Islet precursor cell (in vitro differentiated cells): ENCODE measurements around the gene RCAN1.
A peak's percentile ranks its signal among the peaks of the same experiment; 100 is the strongest.
"Not testable (repeated sequence)": the region's sequence is repeated elsewhere in the genome, so short reads cannot be mapped to it uniquely, and the experiment has no call there.

Experiments used
- DNase-seq: peaks from one replicate; pipeline ENCODE4 v3.0.0-alpha.2; 2018

The RCAN1 gene

DNA sequence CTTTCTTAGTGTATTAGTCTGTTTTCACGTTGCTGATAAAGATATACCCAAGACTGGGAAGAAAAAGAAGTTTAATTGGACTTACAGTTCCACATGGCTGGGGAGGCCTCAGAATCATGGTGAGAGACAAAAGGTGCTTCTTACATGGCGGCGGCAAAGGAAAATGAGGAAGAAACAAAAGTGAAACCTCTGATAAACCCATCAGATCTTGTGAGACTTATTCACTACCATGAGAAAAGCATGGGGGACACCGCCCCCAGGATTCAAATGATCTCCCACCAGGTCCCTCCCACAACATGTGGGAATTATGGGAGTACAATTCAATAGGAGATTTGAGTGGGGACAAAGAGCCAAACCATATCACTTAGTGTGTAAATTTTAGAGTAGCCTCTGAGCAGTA is 46.1 kb downstream of the RCAN1 start:
- DNase-seq: peak; percentile 5

- DNase-seq: peak; percentile 47
These were observed 47.2 kb downstream of the RCAN1 start for GRCh38 chr21:34567604-34568155.

GRCh38 chr21:34565238-34565637 is 49.7 kb downstream of the RCAN1 start:
- DNase-seq: peak; percentile 26

DNA sequence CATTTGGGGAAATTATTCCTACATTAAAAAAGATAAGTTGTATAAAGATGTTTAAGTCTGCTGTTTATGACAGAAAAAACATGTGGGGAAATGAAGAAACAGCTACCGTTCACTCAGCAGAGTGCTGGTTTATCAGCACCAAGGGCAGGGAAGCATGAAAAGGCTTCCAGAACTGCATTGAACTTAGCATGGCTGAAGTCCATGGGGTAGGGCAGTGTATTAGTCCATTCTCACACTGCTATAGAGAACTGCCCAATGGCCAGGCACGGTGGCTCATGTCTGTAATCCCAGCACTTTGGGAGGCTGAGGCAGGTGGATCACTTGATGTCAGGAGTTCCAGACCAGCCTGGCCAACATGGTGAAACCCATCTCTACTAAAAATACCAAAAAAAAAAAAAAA is 51.5 kb downstream of the RCAN1 start:
- DNase-seq: peak; percentile 2

GRCh38 chr21:34561806-34562205 is 53.1 kb downstream of the RCAN1 start:
- DNase-seq: peak; percentile 11

DNA sequence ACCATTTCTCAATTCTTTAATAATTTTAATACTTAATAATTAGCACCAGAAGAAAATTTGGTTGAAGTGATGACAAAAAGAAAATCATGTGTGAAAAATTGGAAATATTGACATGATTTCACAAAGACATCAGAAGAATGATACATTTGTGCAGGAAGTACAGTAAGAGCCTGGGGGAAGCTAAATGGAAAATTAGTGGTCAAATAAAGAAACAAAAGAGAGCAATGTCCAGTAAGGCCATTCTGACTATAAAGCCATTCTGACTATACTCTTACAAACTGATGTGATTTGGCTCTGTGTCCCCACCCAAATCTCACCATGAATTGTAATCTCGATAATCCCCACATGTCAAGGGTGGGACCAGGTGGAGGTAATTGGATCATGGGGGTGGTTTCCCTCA is 54.3 kb downstream of the RCAN1 start:
- DNase-seq: no peak

DNA sequence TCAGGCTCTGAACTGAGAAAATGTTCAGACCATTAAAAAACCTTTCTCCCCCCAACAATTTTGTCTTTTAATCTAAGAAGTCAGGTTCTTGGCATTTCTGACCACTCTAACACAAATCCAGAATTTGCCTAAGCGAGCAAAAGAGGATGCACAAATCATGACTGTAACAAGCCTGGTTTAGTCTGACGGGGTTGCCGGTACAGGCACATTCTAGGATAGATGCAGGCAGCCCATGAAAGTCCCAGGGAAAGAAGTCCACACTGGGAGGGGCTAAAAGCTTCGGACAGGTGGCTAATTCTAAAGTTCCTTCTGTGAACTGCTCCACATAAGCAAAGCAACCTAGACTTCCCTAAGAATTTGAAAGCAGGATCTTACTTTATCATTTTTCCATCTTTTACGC is 54.9 kb downstream of the RCAN1 start:
- DNase-seq: no peak

- DNase-seq: peak; percentile 63
These were observed 55.8 kb downstream of the RCAN1 start for GRCh38 chr21:34559089-34559631.

DNA sequence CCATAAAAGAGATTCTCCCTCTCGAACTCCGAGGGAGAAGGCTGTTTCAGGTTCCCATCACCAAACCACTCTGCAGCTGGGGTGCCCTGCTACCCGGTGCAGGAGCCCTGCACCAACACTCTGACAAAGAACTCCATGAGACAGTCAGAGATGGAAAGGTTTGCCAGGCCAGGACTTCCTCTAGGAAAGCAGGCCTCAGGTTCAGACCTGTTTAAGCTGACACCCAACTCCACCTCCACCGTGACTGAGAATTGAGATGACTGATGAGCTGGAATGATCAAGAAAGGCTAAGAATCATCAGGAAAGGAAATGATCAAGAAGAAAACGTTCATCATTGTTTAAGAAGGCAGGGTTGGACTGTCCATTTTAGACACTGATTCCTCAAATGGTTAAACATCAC is 56.7 kb downstream of the RCAN1 start:
- DNase-seq: peak; percentile 32

GRCh38 chr21:34557261-34557660 is 57.7 kb downstream of the RCAN1 start:
- DNase-seq: peak; percentile 11

DNA sequence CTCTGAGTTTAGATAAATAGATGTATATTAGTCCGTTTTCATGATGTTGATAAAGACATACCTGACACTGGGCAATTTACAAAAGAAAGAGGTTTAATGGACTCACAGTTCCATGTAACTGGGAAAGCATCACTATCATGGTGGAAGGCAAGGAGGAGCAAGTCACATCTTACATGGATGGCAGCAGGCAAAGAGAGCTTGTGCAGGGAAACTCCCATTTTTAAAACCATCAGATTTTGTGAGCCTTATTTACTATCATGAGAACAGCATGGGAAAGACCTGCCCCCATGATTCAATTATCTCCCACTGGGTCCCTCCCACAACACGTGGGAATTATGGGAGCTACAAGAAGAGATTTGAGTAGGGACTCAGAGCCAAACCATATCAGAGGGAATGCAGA is 60.2 kb downstream of the RCAN1 start:
- not testable (repeated sequence) for DNase-seq

GRCh38 chr21:34554227-34554626 is 60.7 kb downstream of the RCAN1 start:
- DNase-seq: peak; percentile 3

GRCh38 chr21:34553151-34553952 is 61.6 kb downstream of the RCAN1 start:
- DNase-seq: no peak

- DNase-seq: no peak
These were observed 62.4 kb downstream of the RCAN1 start for GRCh38 chr21:34552360-34553098.

GRCh38 chr21:34550182-34550799 is 64.6 kb downstream of the RCAN1 start:
- DNase-seq: no peak

DNA sequence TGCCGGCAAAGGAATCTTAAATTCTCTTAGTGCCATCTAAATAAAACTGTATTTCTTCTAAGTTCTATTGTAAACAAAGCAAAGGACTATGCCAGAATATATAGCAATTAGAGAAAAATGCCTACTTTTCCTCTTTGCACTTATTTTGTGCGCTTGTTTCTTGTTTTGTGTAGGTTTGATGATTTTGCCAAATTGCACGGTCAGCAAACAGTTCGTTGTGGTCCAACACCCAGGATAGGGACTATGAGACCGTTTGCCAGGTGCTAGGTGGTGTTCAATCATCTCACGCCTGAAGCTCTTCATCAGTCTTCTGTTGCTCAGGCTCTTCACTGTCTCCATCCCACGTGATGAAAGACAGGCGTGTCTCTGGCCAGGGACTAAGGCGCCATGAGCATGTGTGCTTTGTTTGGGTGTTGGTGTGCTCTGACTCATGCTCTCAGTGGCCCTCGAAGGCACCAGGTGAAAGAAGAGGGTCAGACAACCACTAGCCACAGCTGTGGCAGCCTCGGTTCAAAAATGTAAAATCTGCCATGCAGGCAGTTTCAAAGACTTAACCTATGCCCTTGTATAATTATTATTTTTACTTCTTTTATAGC is 66.0 kb downstream of the RCAN1 start:
- no peak for DNase-seq

- DNase-seq: no peak
These were observed 68.4 kb downstream of the RCAN1 start for GRCh38 chr21:34546542-34546941.

DNA sequence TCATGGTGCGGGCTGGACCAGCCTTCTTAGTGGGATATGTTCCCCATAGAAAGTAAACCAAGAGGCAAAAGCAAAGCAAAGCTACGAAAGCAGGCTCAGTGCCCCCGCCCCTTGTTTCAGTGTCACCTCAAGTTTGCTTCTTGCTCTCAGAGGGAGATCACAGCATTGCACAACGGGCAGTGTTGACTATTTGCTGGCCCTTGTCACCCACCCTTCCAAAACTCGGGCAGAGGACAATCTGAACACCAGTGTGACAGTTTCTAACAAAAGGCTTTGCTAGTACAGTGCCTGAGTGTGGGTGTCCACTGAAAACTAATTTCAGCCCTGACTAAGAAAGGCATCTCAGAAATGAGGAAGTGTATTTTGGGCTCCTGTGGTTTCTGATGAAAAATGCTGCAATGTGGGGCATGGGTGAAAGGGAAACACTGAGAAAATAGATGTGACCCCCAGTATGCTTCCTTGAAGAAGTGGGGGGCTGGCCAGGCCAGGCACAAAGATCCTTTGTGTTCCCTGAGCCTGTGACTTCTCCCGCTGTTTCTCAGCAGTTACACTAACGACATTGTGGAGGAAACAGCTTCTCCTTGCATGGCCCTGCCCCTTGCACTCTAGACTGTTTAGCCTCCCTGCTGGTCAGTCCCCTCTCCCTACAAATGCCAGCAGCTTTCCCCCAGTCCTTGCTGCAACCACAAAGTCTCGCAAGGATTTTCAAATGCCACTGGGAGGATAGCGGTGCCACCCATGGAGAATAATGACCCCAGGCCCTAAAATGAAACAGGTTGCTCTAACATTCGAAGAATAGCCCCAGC is 69.6 kb downstream of the RCAN1 start:
- peak; percentile 87 for DNase-seq

DNA sequence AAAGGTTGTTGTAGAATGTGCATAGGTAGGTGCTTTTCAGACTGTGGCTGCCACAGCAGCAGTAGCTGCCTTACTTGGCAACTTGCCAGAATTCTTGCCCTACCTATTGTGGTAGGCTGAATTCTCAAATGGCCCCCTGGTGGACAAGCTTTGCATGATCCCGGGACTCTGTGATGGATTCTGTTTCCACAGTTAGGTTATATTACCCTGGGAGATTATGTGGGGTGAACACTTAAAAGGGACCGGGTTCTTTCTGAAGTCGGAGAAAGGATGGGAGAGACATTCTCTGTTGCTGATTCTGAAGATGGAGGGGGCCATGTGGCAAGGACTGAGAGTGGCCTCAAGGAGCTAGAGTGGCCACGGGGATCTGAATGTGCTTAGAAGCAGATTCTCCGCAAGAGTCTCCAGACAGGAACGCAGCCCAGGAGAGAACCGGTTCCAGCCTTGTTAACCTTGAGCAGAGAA is 70.8 kb downstream of the RCAN1 start:
- DNase-seq: peak; percentile 81

DNA sequence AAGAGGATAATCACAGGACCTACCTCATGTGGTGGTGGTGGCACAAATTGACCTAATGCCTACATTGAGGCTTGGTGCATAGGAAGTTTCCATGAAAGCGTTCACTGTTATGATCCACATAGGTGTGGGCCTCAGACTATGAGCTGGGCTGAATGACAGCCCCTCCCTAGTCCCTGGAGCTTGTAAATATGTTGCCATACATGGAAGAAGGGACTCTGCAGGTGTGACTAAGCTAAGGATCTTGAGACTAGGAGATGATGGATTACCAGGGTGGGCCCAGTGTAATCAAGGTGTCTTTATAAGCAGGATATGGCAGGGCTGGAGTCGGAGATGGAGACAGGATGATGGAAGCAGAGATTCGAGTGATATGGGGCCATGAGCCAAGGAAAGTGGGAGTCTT is 71.9 kb downstream of the RCAN1 start:
- peak; percentile 17 for DNase-seq

DNA sequence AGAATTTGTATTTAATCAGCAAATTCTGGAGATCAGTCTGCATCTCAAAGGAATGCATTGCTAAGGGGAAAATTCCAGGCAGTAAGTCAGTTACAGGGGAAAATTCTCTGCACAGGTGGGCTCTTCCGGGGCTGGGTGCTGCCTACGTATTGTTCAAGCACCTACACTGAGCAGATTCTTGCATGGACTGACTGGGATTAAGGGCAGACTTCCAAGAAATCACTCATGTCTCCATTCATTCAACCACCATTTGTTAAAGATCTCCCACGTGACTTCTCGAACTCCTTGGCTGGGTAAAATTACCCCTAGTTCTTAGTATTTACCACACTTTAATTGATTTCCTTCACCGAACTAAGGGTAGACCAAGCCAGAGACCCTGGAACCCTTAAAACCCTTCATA is 74.7 kb downstream of the RCAN1 start:
- no peak for DNase-seq

DNA sequence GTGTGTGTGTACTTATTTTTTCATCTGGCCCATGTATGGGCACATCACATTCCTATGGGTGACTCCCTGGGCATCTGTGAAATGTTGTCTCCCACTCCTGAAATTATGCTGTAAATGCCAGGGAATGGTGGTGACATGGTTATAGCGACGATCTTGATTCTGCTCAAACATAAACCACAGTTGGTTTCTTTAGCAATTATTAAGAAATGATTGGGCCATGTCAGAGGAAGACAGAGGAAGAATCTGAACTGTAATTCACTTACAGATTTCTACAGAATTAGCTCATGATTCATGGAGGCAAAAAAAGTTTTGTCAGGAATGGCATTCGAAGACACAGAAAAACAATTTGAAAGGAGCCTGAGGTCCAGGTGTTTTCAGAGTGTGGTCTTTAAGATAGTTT is 77.1 kb downstream of the RCAN1 start:
- DNase-seq: no peak
